Memory B cell (primary cell): ENCODE measurements around the gene COPE.
"Not testable (repeated sequence)": the region's sequence is repeated elsewhere in the genome, so short reads cannot be mapped to it uniquely, and the experiment has no call there.

Source experiments
- ATAC-seq: fragments of 150-1000 bp; cut with Tn5 transposase; 2 replicates; pipeline ENCODE4 v1.10.0; 2021; ENCODE audit warnings: low read depth, mild to moderate bottlenecking, moderate library complexity
- DNase-seq, 2 donors: peaks; one replicate each; pipeline ENCODE4 v3.0.0; 2022; ENCODE audit warnings: low spot score in 2 of 2
- H3K27ac Mint-ChIP-seq: one replicate; pipeline ENCODE4 v1.8.0; 2022; ENCODE audit warnings: mild to moderate bottlenecking, moderate library complexity, mixed read lengths
- H3K27me3 Mint-ChIP-seq: one replicate; pipeline ENCODE4 v1.8.0; 2022; ENCODE audit warnings: mixed read lengths
- H3K36me3 Mint-ChIP-seq: one replicate; pipeline ENCODE4 v1.8.0; 2022; ENCODE audit warnings: mild to moderate bottlenecking, mixed read lengths
- H3K4me1 Mint-ChIP-seq: one replicate; pipeline ENCODE4 v1.8.0; 2022; ENCODE audit warnings: mixed read lengths
- H3K4me3 Mint-ChIP-seq: one replicate; pipeline ENCODE4 v1.8.0; 2022; ENCODE audit warnings: mild to moderate bottlenecking, moderate library complexity, mixed read lengths
- H3K9me3 Mint-ChIP-seq: one replicate; pipeline ENCODE4 v1.8.0; 2022; ENCODE audit warnings: mixed read lengths

The COPE gene

DNA sequence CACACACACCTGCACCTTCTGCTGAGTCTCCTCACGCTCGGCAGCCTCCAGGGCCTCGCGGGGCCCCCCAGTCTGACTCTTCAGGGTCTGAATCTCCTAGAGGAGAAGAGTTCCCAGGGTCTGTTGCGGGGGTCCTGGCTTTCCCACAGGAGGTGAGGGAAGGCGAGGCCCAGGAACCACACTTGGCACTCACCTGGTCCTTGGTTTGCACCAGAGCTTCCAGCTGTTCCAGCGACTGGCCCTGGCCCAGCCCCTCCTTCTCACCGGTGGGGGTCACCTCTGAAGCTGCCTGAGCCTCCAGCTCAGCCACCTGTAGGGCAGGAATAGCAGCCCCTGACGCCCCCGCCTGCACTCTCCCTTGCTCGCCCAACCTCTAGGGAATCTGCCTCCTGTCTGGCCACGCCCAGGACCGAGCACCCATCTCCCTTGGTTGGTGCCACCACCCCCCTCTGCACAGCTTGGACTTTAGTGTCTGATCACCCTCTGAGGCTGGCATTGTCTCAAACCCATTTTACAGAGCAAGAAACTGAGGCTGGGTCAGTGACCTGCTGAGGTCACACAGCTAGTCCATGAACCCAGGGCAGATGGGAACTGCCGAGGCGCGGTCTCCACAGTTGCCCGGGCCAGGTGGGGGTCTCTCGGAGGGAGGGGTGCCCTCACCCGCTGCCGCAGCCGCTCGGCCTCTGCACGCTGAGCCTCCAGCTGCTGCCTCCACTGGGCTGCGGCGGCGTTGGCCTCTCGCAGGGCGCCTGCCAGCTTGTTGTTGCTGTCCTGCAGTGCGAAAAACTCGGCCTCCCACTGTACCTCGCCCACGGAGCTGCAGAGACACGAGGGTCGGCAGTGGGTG, 12.4 kb upstream of the COPE start:
- Mint-ChIP-seq H3K27me3 (peaks cover 2% of the 10 kb centered on the region), H3K27ac (no peak overlapping the region), H3K9me3 (no peaks in the 10 kb centered on the region), H3K4me1 (peaks cover 6% of the 10 kb centered on the region), H3K4me3 (peak overlapping the region; percentile 24), H3K36me3 (peaks cover 3% of the 10 kb centered on the region)
- no peak for ATAC-seq
- DNase-seq, result no peak

DNA sequence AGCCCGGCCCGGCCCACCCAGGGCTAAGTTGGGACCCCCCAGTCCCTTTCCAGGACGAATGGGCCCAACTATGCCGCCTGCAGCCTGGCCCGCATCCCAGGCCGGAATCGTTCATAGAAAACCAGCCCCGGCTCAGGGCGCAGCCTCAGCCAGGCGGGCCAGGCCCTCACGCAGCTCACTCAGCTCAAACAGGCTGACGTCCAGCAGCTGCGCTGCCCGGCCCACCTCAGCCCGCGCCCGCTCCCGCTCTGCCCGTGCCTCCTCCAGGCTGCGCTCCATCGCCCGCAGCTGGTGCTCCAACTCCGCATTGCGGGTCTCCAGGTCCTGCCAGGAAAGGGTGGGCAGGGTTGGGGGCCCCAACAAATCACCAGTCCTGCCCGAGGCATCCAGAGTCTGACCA, 10.1 kb upstream of the COPE start:
- Mint-ChIP-seq H3K27ac (no peak overlapping the region), H3K4me1 (peaks cover 6% of the 10 kb centered on the region), H3K9me3 (no peaks in the 10 kb centered on the region), H3K27me3 (peaks cover 2% of the 10 kb centered on the region), H3K36me3 (peaks cover 10% of the 10 kb centered on the region), H3K4me3 (no peak overlapping the region)
- no peak for ATAC-seq
- no peak for DNase-seq

DNA sequence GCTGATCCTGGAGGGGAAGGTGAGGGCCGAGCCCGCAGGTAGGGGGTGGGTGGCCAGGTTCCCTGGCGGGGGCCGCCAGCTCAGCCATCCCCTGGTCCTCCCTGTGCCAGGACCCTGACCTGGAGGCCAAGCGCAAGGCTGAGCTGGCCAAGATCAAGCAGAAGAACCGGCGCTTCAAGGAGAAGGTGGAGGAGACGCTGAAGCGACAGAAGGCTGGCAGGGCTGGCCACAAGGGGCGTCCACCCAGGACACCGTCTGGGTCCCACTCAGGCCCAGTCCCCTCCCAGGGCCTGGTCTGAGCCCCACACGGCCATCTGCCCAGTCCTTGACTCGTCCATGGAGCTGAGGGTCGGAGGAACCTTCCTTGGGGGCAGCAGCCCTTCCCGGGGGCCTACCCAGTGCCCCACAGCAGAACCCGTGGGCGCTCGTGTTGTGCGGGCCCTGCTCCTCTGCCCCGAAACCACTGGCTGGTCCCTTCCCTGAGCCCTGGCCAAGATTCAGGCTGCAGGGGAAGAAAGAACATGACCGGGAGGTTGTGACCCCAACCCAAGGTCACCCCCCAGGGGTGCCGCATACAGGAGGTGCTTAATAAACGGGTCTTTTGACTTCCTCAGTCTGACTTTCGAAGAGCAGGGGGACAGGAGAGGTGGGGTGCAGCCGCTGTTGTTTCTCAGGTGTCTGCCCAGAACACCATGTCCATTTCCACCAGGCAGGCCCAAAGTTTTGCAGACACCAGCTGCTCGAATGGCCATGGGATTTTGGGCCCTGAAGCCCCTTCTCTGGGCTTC, 9.0 kb upstream of the COPE start:
- Mint-ChIP-seq H3K36me3 (peaks cover 13% of the 10 kb centered on the region), H3K27me3 (no peaks in the 10 kb centered on the region), H3K4me1 (peaks cover 6% of the 10 kb centered on the region), H3K4me3 (no peak overlapping the region), H3K27ac (no peak overlapping the region), H3K9me3 (no peaks in the 10 kb centered on the region)
- DNase-seq, result no peak
- ATAC-seq, result no peak

DNA sequence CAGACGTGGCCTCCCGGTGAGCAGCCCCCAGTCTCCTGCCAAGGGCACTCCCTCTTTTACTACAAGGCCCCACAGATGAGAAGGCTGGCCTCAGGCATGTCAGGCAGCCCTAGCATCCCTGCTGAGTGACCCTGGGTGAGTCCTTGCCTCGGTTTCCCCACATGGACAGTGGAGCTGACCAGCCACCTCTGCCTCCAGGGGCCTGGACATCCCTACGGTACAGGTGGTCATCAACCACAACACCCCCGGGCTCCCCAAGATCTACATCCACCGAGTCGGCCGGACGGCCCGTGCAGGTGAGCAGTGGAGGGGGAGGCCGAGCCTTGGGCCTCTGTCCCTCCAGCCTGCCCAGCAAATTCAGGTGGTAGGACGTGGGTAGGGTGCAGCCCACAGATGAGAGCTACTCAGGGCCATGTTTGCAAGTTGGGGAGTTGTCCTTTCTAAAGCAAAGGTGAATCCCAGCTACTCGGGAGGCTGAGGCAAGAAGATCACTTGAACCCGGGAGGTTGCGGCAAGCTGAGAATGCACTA, 5.6 kb upstream of the COPE start:
- no peaks in the 10 kb centered on the region for H3K9me3 Mint-ChIP-seq
- ATAC-seq (no peak), DNase-seq (no peak)
- H3K4me3 Mint-ChIP-seq, result no peak overlapping the region
- H3K4me1 Mint-ChIP-seq, result peaks cover 5% of the 10 kb centered on the region
- H3K27me3 Mint-ChIP-seq, result no peaks in the 10 kb centered on the region
- no peak overlapping the region for H3K27ac Mint-ChIP-seq
- peaks cover 17% of the 10 kb centered on the region for H3K36me3 Mint-ChIP-seq

DNA sequence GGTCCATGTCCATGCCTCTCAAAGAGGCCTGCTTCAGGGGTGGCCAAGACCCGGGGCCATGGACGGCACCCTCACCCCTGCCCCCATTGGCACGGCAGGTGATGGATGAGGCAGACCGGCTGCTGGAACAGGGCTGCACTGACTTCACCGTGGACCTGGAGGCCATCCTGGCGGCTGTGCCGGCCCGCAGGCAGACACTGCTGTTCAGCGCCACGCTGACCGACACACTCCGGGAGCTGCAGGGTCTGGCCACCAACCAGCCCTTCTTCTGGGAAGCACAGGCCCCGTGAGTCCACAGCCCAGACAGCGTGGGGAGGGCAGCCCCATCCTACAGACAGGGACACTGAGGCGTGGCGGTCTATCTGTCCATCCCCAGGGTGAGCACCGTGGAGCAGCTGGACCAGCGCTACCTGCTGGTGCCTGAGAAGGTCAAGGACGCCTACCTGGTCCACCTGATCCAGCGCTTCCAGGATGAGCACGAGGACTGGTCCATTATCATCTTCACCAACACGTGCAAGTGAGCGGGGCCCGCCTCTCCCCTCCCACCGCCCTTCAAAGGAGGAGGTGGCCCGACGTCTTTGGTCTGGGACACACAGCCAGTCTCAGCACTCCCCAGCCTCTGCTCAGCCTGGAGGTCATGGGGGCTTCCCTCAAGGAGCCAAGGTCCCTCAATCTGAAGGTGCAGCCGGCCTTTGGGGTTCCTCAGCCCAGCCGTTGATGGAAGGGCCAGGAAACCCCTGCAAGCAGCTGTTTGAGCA, 3.2 kb upstream of the COPE start:
- Mint-ChIP-seq H3K27ac (no peak overlapping the region), H3K36me3 (peaks cover 15% of the 10 kb centered on the region)

GRCh38 chr19:18921593-18921992, 2.4 kb upstream of the COPE start:
- no peak overlapping the region for H3K4me3 Mint-ChIP-seq
- peaks cover 18% of the 10 kb centered on the region for H3K36me3 Mint-ChIP-seq
- DNase-seq (no peak), ATAC-seq (no peak)
- peaks cover 13% of the 10 kb centered on the region for H3K4me1 Mint-ChIP-seq
- H3K27me3 Mint-ChIP-seq, result no peaks in the 10 kb centered on the region
- H3K9me3 Mint-ChIP-seq, result no peaks in the 10 kb centered on the region
- H3K27ac Mint-ChIP-seq, result no peak overlapping the region

More for the DNA sequence above, 3.2 kb upstream of the COPE start:
- peaks cover 9% of the 10 kb centered on the region for H3K4me1 Mint-ChIP-seq
- DNase-seq (no peak), ATAC-seq (no peak)
- H3K4me3 Mint-ChIP-seq, result no peak overlapping the region
- no peaks in the 10 kb centered on the region for H3K27me3 Mint-ChIP-seq
- H3K9me3 Mint-ChIP-seq, result no peaks in the 10 kb centered on the region

DNA sequence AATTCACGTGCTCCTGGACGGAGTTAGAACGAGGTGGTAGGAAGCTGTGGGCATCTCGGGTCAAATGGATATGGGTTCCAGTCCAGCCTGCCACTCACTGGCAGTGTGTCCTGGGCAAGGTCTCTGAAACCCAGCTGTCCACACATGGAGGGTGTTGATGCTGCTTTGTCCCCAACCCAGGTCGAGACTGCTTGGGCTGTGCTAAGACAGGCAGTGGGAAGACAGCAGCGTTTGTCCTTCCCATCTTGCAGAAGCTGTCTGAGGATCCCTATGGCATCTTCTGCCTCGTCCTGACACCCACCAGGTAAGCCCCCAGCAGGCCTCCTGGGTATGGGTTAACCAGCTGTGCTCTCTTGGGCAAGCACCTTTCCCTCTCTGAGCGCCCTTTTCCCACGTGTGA, 1.2 kb upstream of the COPE start:
- H3K27ac Mint-ChIP-seq, result peak overlapping the region; percentile 88
- ATAC-seq (no peak), DNase-seq (no peak)
- H3K36me3 Mint-ChIP-seq, result peaks cover 16% of the 10 kb centered on the region
- peak overlapping the region; percentile 74 for H3K4me3 Mint-ChIP-seq
- H3K9me3 Mint-ChIP-seq, result no peaks in the 10 kb centered on the region
- no peaks in the 10 kb centered on the region for H3K27me3 Mint-ChIP-seq
- H3K4me1 Mint-ChIP-seq, result peaks cover 15% of the 10 kb centered on the region

DNA sequence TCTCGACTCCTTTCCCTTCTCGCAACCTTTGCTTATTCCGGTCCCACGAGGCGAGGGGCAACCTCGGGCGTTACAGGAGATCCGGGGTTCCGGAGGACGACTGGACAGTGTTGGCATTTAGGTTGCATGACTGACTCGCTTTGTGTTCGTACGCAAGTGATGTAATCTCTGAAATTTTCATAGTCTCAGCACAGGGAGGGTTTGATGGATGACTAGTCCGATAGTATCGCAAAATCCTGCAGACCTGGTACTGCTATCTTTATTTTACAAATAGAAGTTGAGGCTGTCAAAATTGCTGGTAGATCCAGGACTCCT, 670 bp upstream of the COPE start:
- Mint-ChIP-seq H3K4me1 (peaks cover 18% of the 10 kb centered on the region), H3K4me3 (peak overlapping the region; percentile 74), H3K27ac (peak overlapping the region; percentile 88), H3K9me3 (no peaks in the 10 kb centered on the region), H3K27me3 (no peaks in the 10 kb centered on the region), H3K36me3 (peaks cover 16% of the 10 kb centered on the region)
- DNase-seq (no peak), ATAC-seq (no peak)

DNA sequence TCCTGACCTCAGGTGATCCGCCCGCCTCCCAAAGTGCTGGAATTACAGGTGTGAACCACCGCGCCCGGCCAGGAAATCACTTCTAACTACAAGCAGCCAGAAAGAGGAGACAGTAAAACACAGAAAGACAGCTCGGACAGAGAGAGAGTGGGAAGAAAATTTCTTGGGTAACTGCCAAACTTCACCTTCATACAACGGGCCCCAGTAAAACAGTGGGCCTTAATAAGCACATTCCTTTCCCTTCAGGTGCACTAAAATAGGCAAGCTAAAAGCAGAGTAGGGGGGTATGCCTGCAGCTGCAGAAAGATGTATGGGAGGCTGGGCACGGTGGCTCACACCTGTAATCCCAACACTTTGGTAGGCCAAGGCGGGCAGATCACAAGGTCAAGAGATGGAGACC, 1.6 kb downstream of the COPE start:
- not testable (repeated sequence) for H3K9me3 Mint-ChIP-seq, ATAC-seq, H3K27me3 Mint-ChIP-seq, DNase-seq, H3K27ac Mint-ChIP-seq
- Mint-ChIP-seq H3K4me1 (peaks cover 25% of the 10 kb centered on the region), H3K36me3 (peaks cover 14% of the 10 kb centered on the region), H3K4me3 (peak overlapping the region; percentile 82)

DNA sequence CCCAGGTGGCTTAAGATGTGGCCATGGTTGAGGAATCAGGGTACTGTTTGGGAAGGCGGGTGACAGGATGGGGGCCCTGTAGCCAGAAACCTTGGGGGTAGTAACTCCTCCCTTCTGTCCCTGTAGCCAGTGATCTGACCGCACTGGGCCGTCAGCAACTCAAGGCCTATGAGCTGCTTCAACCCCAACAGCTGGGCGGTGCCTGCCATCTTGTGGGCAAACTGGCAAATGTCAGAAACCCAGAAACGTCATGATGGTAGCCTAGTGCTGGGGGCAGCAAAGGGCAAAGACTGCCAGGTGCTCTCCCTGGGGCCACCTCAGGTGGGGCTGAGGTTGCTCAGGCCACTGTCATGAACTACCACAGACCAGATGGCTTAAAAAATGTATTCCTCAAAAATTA, 3.5 kb downstream of the COPE start:
- Mint-ChIP-seq H3K36me3 (peaks cover 10% of the 10 kb centered on the region), H3K4me1 (peaks cover 22% of the 10 kb centered on the region), H3K4me3 (no peak overlapping the region), H3K27me3 (no peaks in the 10 kb centered on the region), H3K27ac (no peak overlapping the region), H3K9me3 (no peaks in the 10 kb centered on the region)
- no peak for ATAC-seq
- no peak for DNase-seq

DNA sequence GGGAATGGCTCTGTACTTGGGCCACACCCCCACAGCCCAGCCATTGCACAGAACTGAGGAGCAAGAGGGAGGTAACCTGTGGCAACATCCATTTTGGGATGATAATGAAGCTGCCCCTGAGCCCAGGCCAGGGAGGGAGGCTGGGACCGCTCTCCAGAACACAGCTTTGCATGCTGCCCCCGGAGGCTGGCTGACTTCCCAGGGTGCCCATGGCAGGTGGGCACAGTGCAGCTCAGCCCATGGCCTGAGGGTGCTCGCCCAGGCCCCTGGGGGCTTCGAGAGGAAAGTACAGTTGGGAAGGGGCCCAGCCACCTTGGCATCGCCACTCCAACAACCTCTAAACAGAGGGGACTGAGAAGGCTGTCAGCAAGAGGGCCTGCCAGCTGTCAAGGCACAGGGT, 5.7 kb downstream of the COPE start:
- H3K9me3 Mint-ChIP-seq, result no peaks in the 10 kb centered on the region
- ATAC-seq (no peak), DNase-seq (no peak)
- no peaks in the 10 kb centered on the region for H3K27me3 Mint-ChIP-seq
- no peak overlapping the region for H3K4me3 Mint-ChIP-seq
- H3K36me3 Mint-ChIP-seq, result peaks cover 15% of the 10 kb centered on the region
- H3K27ac Mint-ChIP-seq, result no peak overlapping the region
- H3K4me1 Mint-ChIP-seq, result peaks cover 19% of the 10 kb centered on the region

- Mint-ChIP-seq H3K9me3 (no peaks in the 10 kb centered on the region), H3K4me3 (no peak overlapping the region), H3K27me3 (no peaks in the 10 kb centered on the region), H3K36me3 (peaks cover 15% of the 10 kb centered on the region), H3K4me1 (peaks cover 19% of the 10 kb centered on the region), H3K27ac (no peak overlapping the region)
- DNase-seq, result no peak
- no peak for ATAC-seq
These were observed 6.3 kb downstream of the COPE start for GRCh38 chr19:18912933-18913332.

GRCh38 chr19:18910801-18911436, 8.3 kb downstream of the COPE start:
- no peak overlapping the region for H3K4me3 Mint-ChIP-seq
- no peaks in the 10 kb centered on the region for H3K9me3 Mint-ChIP-seq
- DNase-seq, result no peak
- H3K27me3 Mint-ChIP-seq, result no peaks in the 10 kb centered on the region
- peaks cover 15% of the 10 kb centered on the region for H3K36me3 Mint-ChIP-seq
- no peak for ATAC-seq
- no peak overlapping the region for H3K27ac Mint-ChIP-seq
- peaks cover 12% of the 10 kb centered on the region for H3K4me1 Mint-ChIP-seq
